Raji (cell line): ENCODE results near the gene SORL1.
A peak's percentile ranks its signal among the peaks of the same experiment; 100 is the strongest.

Source experiments
- POLR2A ChIP-seq: IDR thresholded peaks from 2 replicates; pipeline ENCODE4 v1.6.1; 2011; ENCODE audit warnings: low read depth, low read length, control low read depth; ENCODE audit not compliant: insufficient read depth

The SORL1 gene

GRCh38 chr11:121444526-121444925 is 7.6 kb upstream of the SORL1 start:
- TF ChIP-seq POLR2A: no peak

- no peak for TF ChIP-seq POLR2A
Measured at GRCh38 chr11:121445071-121445768, 6.9 kb upstream of the SORL1 start.

GRCh38 chr11:121446752-121447156 is 5.4 kb upstream of the SORL1 start:
- TF ChIP-seq POLR2A: peak; percentile 45; the same call in 1 of the 2 replicates

GRCh38 chr11:121448011-121448410 is 4.1 kb upstream of the SORL1 start:
- TF ChIP-seq POLR2A: no peak

- no peak for TF ChIP-seq POLR2A
Measured at GRCh38 chr11:121448431-121448941, 3.6 kb upstream of the SORL1 start.

- no peak for TF ChIP-seq POLR2A
Measured at GRCh38 chr11:121449123-121449522, 3.0 kb upstream of the SORL1 start.

- no peak for TF ChIP-seq POLR2A
Measured at GRCh38 chr11:121449626-121450025, 2.5 kb upstream of the SORL1 start.

- TF ChIP-seq POLR2A: no peak
Measured at GRCh38 chr11:121450401-121450800, 1.7 kb upstream of the SORL1 start.

- 0 out of 2 replicates have a peak, but pooled peaks have one; percentile 15 for TF ChIP-seq POLR2A
Measured at GRCh38 chr11:121451178-121451985, 732 bp upstream of the SORL1 start.

GRCh38 chr11:121452609-121453150 is 566 bp downstream of the SORL1 start, which contains the start of gene SORL1-AS1:
Gene SORL1-AS1 (minus strand): TSS chr11:121452967.
- peak; percentile 12 for TF ChIP-seq POLR2A

GRCh38 chr11:121453589-121454299 is 1.6 kb downstream of the SORL1 start:
- TF ChIP-seq POLR2A: no peak

GRCh38 chr11:121455115-121455514 is 3.0 kb downstream of the SORL1 start:
- no peak for TF ChIP-seq POLR2A

GRCh38 chr11:121456151-121456550 is 4.0 kb downstream of the SORL1 start:
- no peak for TF ChIP-seq POLR2A

GRCh38 chr11:121456816-121457431 is 4.8 kb downstream of the SORL1 start:
- no peak for TF ChIP-seq POLR2A

GRCh38 chr11:121458551-121458950 is 6.4 kb downstream of the SORL1 start:
- no peak for TF ChIP-seq POLR2A
